SK-N-SH treated with all-trans-retinoic acid at 6 μM for 48 hours (cell line): ENCODE measurements around the gene TNFRSF25.

Experiments
- RARB ChIP-seq: fragments of 250-450 bp; sonication (Bioruptor Pico); IDR thresholded peaks from 2 replicates; pipeline ENCODE4 v1.8.0; 2021; ENCODE audit warnings: mild to moderate bottlenecking, moderate library complexity
- ZFP3 ChIP-seq: fragments of 250-450 bp; sonication (Bioruptor Pico); IDR thresholded peaks from 2 replicates; pipeline ENCODE4 v1.5.0; 2020; ENCODE audit warnings: mild to moderate bottlenecking, moderate library complexity

DNA sequence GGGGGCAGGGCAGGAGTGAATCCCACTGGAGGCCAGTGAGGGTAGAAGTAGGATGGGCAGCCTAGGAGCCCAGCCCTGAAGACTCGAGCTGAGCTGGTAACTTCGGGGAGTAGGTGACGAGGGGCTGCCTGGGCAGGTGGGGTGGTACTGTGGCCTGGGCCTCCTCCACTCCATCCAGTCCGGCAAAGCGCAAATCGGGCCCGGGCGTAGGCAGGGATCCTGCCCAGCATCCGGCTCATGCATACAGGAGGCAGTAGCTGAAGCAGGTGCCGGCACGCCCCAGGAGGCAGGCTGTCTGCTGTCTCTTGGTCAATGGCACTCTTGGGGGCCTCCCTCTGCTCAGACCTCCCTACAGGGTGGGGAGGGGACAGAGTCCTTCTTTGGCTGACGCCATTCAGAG lies 1.3 kb upstream of the TNFRSF25 start:
- TF ChIP-seq ZFP3 (no peak), RARB (no peak)
